OCI-LY3 (cell line): ENCODE data around the gene EVX1.
A peak's percentile ranks its signal among the peaks of the same experiment; 100 is the strongest.

Source experiments
- H2AFZ ChIP-seq: fragments of 200-600, 300-600 bp; shearing (Covaris generic); 2 replicates; pipeline ENCODE4 v1.6.0; 2014; ENCODE audit warnings: antibody characterized with exemption, low read depth, low read length
- H3K27ac ChIP-seq: fragments of 200-600, 300-600 bp; sonication (generic); 2 replicates; pipeline ENCODE4 v1.5.1; 2014; ENCODE audit warnings: mild to moderate bottlenecking, low read length, moderate library complexity, mixed read lengths
- H3K27me3 ChIP-seq: fragments of 200-600, 300-600 bp; sonication (generic); 2 replicates; pipeline ENCODE4 v1.6.1; 2014; ENCODE audit warnings: low read depth, low read length, mixed read lengths
- H3K36me3 ChIP-seq: fragments of 200-600, 300-600 bp; sonication (generic); replicated peaks from 2 replicates; pipeline ENCODE3; 2014; ENCODE audit warnings: low read depth, low read length, mixed read lengths
- H3K4me1 ChIP-seq: fragments of 300-600, 200-600 bp; sonication (generic); 2 replicates; pipeline ENCODE4 v1.6.1; 2014; ENCODE audit warnings: low read length, mixed read lengths
- H3K4me2 ChIP-seq: fragments of 200-600, 300-600 bp; sonication (generic); 2 replicates; pipeline ENCODE4 v1.6.1; 2014; ENCODE audit warnings: low read length, mixed read lengths
- H3K4me3 ChIP-seq: fragments of 300-600, 200-600 bp; sonication (generic); 2 replicates; pipeline ENCODE4 v1.5.1; 2014; ENCODE audit warnings: antibody characterized with exemption, mild to moderate bottlenecking, low read length, moderate library complexity
- H3K79me2 ChIP-seq: fragments of 300-600, 200-600 bp; shearing (Covaris generic); 2 replicates; pipeline ENCODE4 v1.6.1; 2014; ENCODE audit warnings: mild to moderate bottlenecking, low read length, mixed read lengths
- H3K9ac ChIP-seq: fragments of 300-600, 200-600 bp; shearing (Covaris generic); 2 replicates; pipeline ENCODE4 v1.6.0; 2014; ENCODE audit warnings: mild to moderate bottlenecking, low read length, moderate library complexity
- H3K9me3 ChIP-seq: fragments of 200-600, 300-600 bp; shearing (Covaris generic); 2 replicates; pipeline ENCODE4 v1.6.1; 2014; ENCODE audit warnings: low read length, mixed read lengths; ENCODE audit not compliant: insufficient read depth
- H4K20me1 ChIP-seq: fragments of 200-600, 300-600 bp; sonication (generic); 2 replicates; pipeline ENCODE4 v1.6.1; 2016; ENCODE audit warnings: low read length, mixed read lengths; ENCODE audit not compliant: insufficient read depth
- EZH2phosphoT487 ChIP-seq: fragments of 200-600 bp; shearing (Covaris generic); IDR thresholded peaks from 2 replicates; pipeline ENCODE4 v1.6.1; 2018; ENCODE audit warnings: antibody characterized with exemption, mixed run types, low read depth
- TF ChIP-seq, protein P1 (sequence below): fragments of 200-600, 300-600 bp; sonication (generic); IDR thresholded peaks from 2 replicates; pipeline ENCODE4 v1.5.1; 2014; ENCODE audit warnings: antibody characterized with exemption, low read length, low read depth

The EVX1 gene

DNA sequence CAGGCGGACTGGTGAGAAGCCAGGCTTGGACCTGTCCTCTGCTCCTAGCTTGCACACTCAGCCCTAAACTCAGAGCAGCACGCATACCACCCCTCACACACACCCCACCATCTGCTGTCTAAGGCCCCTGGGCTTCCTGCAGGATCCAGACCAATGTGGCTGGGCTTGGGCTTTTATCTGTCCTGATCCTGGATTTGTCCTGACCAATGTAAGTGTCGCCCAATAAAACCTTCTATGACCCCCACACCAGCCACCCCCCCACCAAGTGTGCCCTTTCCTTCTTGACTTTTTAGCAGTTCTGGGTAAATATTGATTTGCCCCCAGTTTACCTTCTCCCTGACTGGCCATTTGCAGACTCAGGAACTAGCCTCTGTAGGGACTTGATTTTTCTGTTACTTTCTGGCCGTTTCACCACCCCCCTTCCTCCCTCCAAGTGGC lies 41.0 kb upstream of the EVX1 start:
- peak overlapping the region; percentile 99 for H2AFZ ChIP-seq

DNA sequence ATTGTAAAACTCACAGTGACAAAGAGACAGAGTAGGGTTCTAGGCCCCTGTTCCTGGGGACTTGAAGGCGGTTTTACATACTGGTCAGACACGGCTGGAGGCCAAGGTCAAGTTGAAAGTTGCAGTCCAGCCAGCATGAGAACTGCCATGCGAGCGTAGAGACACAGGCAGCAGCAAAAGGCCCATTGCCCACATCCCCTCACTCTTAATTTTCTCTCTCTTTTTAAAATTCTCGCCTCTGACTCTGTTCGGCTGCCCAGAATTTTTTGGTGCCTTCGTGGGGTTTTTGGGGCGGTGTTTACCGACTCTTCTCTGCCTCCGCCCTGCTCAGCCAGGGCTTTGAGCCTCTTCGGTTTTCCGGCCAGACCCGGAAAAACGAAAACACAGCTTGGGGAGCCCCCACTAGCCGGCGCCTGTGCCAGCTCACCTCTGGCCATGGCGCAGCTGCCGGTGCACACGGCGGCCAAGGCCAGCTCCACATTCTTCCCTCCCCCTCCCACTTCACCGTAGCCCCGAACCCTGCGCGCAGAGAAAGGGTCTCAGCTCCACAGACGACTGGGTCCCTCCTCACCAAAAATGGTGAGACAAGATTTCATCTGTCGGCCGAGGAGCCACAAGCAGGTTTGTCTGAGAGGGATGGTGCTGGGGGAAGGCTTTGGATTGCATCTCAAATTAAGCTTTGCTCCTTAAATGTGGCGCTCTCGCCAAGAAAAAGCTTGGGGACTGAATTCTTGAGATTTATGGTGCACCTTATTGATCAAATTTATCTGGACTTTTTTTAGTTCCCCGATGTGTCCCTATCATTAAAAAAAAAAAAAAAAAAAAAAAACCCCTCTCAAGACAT lies 40.4 kb upstream of the EVX1 start:
- Histone ChIP-seq H3K9ac (no peak overlapping the region), H3K4me2 (no peak overlapping the region), H3K9me3 (no peaks in the 10 kb centered on the region), H2AFZ (peak overlapping the region; percentile 99), H3K27me3 (no peaks in the 10 kb centered on the region), H3K4me3 (no peak overlapping the region; the same call in 1 of the 2 replicates), H3K79me2 (no peaks in the 10 kb centered on the region), H3K27ac (no peak overlapping the region), H3K4me1 (peaks cover 14% of the 10 kb centered on the region), H3K36me3 (no peaks in the 10 kb centered on the region), H4K20me1 (no peaks in the 10 kb centered on the region)
- TF ChIP-seq, protein P1, sequence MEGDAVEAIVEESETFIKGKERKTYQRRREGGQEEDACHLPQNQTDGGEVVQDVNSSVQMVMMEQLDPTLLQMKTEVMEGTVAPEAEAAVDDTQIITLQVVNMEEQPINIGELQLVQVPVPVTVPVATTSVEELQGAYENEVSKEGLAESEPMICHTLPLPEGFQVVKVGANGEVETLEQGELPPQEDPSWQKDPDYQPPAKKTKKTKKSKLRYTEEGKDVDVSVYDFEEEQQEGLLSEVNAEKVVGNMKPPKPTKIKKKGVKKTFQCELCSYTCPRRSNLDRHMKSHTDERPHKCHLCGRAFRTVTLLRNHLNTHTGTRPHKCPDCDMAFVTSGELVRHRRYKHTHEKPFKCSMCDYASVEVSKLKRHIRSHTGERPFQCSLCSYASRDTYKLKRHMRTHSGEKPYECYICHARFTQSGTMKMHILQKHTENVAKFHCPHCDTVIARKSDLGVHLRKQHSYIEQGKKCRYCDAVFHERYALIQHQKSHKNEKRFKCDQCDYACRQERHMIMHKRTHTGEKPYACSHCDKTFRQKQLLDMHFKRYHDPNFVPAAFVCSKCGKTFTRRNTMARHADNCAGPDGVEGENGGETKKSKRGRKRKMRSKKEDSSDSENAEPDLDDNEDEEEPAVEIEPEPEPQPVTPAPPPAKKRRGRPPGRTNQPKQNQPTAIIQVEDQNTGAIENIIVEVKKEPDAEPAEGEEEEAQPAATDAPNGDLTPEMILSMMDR: no peak
- TF ChIP-seq EZH2phosphoT487: no peak

More for the DNA sequence above, 41.0 kb upstream of the EVX1 start:
- no peaks in the 10 kb centered on the region for H4K20me1 ChIP-seq
- no peaks in the 10 kb centered on the region for H3K27me3 ChIP-seq
- TF ChIP-seq, protein P1: no peak
- TF ChIP-seq EZH2phosphoT487: no peak
- H3K4me2 ChIP-seq: peak overlapping the region; percentile 88
- peaks cover 14% of the 10 kb centered on the region for H3K4me1 ChIP-seq
- peak overlapping the region; percentile 56 for H3K4me3 ChIP-seq
- peak overlapping the region; percentile 39 for H3K9ac ChIP-seq
- H3K79me2 ChIP-seq: no peaks in the 10 kb centered on the region
- H3K27ac ChIP-seq: no peak overlapping the region
- H3K9me3 ChIP-seq: no peaks in the 10 kb centered on the region
- no peaks in the 10 kb centered on the region for H3K36me3 ChIP-seq

DNA sequence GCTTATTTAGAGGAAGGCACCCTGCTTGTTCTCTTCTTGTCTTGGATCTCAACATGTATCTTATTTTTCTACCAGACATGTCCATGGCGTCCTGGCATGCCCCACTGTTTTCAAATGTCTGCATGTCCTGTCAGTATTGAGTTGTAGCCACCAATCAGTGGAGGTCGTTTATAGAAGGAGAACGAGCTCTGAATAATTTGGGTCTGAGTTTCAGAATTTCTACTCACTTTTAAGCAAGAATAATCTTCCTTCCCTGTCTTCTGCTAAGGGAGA lies 39.8 kb upstream of the EVX1 start:
- no peaks in the 10 kb centered on the region for H3K36me3 ChIP-seq
- H4K20me1 ChIP-seq: no peaks in the 10 kb centered on the region
- no peak overlapping the region for H2AFZ ChIP-seq
- no peak overlapping the region for H3K4me3 ChIP-seq
- no peak overlapping the region for H3K9ac ChIP-seq
- H3K79me2 ChIP-seq: no peaks in the 10 kb centered on the region
- TF ChIP-seq, protein P1: no peak
- TF ChIP-seq EZH2phosphoT487: no peak
- no peaks in the 10 kb centered on the region for H3K9me3 ChIP-seq
- peaks cover 14% of the 10 kb centered on the region for H3K4me1 ChIP-seq
- H3K4me2 ChIP-seq: no peak overlapping the region
- H3K27me3 ChIP-seq: no peaks in the 10 kb centered on the region
- no peak overlapping the region for H3K27ac ChIP-seq

DNA sequence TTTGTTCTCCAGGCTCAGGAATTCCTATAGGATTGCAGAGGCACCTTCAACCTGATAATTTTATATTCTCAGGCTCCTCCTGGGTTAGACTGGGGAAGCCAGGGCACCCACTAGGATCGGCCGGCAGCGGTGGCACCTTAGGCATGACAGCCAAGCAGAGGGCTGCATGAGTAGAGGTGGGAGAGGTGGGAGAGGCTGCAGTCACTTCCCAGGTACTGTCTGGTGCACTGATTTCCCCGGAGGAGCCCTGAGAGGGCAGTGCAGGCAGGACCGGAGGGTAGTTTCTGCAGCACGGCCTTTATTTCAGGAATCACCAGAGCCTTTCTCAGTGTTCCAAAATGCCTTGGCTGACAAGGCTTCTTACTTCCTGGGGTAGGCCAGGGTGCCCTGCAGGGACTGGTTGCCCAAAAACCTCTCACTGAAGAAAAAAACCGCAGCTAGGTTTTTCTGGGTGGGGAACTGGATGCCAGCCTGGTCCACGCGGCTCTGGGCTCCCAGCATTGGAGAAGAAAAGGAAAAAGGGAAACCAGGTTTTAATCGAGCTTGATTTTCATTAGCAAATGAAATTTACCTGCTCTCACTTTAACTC lies 39.1 kb upstream of the EVX1 start:
- Histone ChIP-seq H3K4me2 (no peak overlapping the region), H3K9me3 (no peaks in the 10 kb centered on the region), H3K79me2 (no peaks in the 10 kb centered on the region), H3K4me3 (no peak overlapping the region), H2AFZ (no peak overlapping the region), H3K4me1 (peaks cover 14% of the 10 kb centered on the region), H3K27ac (no peak overlapping the region), H3K9ac (no peak overlapping the region), H3K27me3 (no peaks in the 10 kb centered on the region), H3K36me3 (no peaks in the 10 kb centered on the region), H4K20me1 (no peaks in the 10 kb centered on the region)
- no peak for TF ChIP-seq EZH2phosphoT487
- TF ChIP-seq, protein P1: no peak
